ENCODE results near the gene ZDHHC3.

Gene ZDHHC3

GRCh38 chr3:44883999-44884431 is 92.0 kb downstream of the ZDHHC3 start:
- no peaks in the 10 kb centered on the region for H3K4me1 ChIP-seq (ENCODE audit: insufficient read depth, low read length)
- H2AFZ ChIP-seq (ENCODE audit: low read depth, low read length): no peak overlapping the region
- TF ChIP-seq EZH2 (IDR thresholded peaks at IDR 0.05; ENCODE audit: borderline replicate concordance, low read depth, low read length, severe bottlenecking): no peak
- TF ChIP-seq, protein P1, sequence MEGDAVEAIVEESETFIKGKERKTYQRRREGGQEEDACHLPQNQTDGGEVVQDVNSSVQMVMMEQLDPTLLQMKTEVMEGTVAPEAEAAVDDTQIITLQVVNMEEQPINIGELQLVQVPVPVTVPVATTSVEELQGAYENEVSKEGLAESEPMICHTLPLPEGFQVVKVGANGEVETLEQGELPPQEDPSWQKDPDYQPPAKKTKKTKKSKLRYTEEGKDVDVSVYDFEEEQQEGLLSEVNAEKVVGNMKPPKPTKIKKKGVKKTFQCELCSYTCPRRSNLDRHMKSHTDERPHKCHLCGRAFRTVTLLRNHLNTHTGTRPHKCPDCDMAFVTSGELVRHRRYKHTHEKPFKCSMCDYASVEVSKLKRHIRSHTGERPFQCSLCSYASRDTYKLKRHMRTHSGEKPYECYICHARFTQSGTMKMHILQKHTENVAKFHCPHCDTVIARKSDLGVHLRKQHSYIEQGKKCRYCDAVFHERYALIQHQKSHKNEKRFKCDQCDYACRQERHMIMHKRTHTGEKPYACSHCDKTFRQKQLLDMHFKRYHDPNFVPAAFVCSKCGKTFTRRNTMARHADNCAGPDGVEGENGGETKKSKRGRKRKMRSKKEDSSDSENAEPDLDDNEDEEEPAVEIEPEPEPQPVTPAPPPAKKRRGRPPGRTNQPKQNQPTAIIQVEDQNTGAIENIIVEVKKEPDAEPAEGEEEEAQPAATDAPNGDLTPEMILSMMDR (IDR thresholded peaks at IDR 0.05; ENCODE audit: borderline replicate concordance, extremely low read depth, low read length, poor library complexity, severe bottlenecking): no peak
- peaks cover 2% of the 10 kb centered on the region for H3K27me3 ChIP-seq (ENCODE audit: insufficient read depth, low read length, poor library complexity)
- H3K79me2 ChIP-seq (ENCODE audit: insufficient read depth, low read length): no peaks in the 10 kb centered on the region
- no peak for ATAC-seq (ENCODE audit: insufficient read depth, low read depth)
- no peak overlapping the region for H3K9ac ChIP-seq (ENCODE audit: low read depth, low read length)
- no peak overlapping the region for H3K4me3 ChIP-seq (ENCODE audit: low read depth in 1 of 2, low read length in 2 of 2)
- no peaks in the 10 kb centered on the region for H3K9me3 ChIP-seq (ENCODE audit: insufficient read depth, low read length, severe bottlenecking)
- H3K36me3 ChIP-seq (ENCODE audit: insufficient read depth, low read length): no peaks in the 10 kb centered on the region
- no peak for DNase-seq
- no peak overlapping the region for H3K27ac ChIP-seq (ENCODE audit: low read length)
- no peak overlapping the region for H3K4me2 ChIP-seq (ENCODE audit: insufficient read depth, low read length)
- H4K20me1 ChIP-seq (ENCODE audit: insufficient read depth, low read length): no peaks in the 10 kb centered on the region

DNA sequence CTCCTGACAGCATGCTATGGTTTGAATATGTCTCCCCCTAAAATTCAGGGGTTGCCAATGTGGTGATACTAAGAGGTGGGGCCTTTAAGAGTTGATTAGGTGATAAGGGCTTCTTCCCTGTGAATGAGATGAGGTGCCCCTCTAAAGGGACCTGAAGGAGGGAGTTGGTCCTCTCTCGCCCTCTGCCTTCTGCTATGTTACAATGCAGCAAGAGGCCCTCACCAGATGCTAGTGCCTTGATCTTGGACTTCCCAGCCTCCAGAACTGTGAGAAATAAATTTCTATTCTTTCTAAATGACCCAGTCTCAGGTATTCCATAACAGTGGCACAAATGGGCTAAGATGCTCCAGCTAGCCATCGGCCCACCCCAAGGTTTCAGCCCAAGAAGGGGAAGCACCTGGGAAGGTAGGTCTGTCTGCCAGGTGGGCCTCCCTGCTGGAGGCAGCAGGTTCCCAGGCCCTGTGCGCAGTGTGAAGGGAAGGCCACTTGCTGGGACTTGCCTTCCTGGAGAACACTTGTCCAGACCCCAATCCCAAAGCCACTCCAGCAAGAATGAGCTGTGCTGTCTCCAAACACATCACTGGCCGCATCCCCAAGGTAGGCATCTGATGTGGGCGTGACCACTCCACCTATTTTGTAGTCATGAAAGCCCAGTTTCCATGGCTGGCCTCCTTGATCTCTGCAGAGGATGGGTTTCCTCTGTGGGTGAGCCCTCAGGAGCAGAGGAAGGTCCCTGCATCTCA is 92.6 kb downstream of the ZDHHC3 start:
- ATAC-seq (ENCODE audit: insufficient read depth, low read depth): no peak; the same call in 2 of the 3 replicates
- Histone ChIP-seq H3K4me3 (ENCODE audit: low read depth in 1 of 2, low read length in 2 of 2) (no peak overlapping the region), H3K79me2 (ENCODE audit: insufficient read depth, low read length) (no peaks in the 10 kb centered on the region), H2AFZ (ENCODE audit: low read depth, low read length) (no peak overlapping the region), H3K9ac (ENCODE audit: low read depth, low read length) (no peak overlapping the region), H4K20me1 (ENCODE audit: insufficient read depth, low read length) (no peaks in the 10 kb centered on the region), H3K27me3 (ENCODE audit: insufficient read depth, low read length, poor library complexity) (peaks cover 2% of the 10 kb centered on the region), H3K36me3 (ENCODE audit: insufficient read depth, low read length) (no peaks in the 10 kb centered on the region), H3K4me1 (ENCODE audit: insufficient read depth, low read length) (no peaks in the 10 kb centered on the region), H3K27ac (ENCODE audit: low read length) (no peak overlapping the region), H3K4me2 (ENCODE audit: insufficient read depth, low read length) (no peak overlapping the region), H3K9me3 (ENCODE audit: insufficient read depth, low read length, severe bottlenecking) (no peaks in the 10 kb centered on the region)
- TF ChIP-seq, protein P1 (IDR thresholded peaks at IDR 0.05; ENCODE audit: borderline replicate concordance, extremely low read depth, low read length, poor library complexity, severe bottlenecking): peak; percentile 49
- TF ChIP-seq EZH2 (IDR thresholded peaks at IDR 0.05; ENCODE audit: borderline replicate concordance, low read depth, low read length, severe bottlenecking): no peak
- DNase-seq: no peak

GRCh38 chr3:44880284-44880683 is 95.7 kb downstream of the ZDHHC3 start:
- H4K20me1 ChIP-seq (ENCODE audit: insufficient read depth, low read length): no peaks in the 10 kb centered on the region
- no peak for ATAC-seq (ENCODE audit: insufficient read depth, low read depth)
- H3K27me3 ChIP-seq (ENCODE audit: insufficient read depth, low read length, poor library complexity): peaks cover 2% of the 10 kb centered on the region
- no peak overlapping the region for H3K9ac ChIP-seq (ENCODE audit: low read depth, low read length)
- no peaks in the 10 kb centered on the region for H3K79me2 ChIP-seq (ENCODE audit: insufficient read depth, low read length)
- no peak for DNase-seq
- no peak overlapping the region for H2AFZ ChIP-seq (ENCODE audit: low read depth, low read length)
- no peaks in the 10 kb centered on the region for H3K4me1 ChIP-seq (ENCODE audit: insufficient read depth, low read length)
- H3K36me3 ChIP-seq (ENCODE audit: insufficient read depth, low read length): no peaks in the 10 kb centered on the region
- H3K27ac ChIP-seq (ENCODE audit: low read length): no peak overlapping the region
- H3K4me3 ChIP-seq (ENCODE audit: low read depth in 1 of 2, low read length in 2 of 2): no peak overlapping the region
- no peaks in the 10 kb centered on the region for H3K9me3 ChIP-seq (ENCODE audit: insufficient read depth, low read length, severe bottlenecking)
- H3K4me2 ChIP-seq (ENCODE audit: insufficient read depth, low read length): no peak overlapping the region
- no peak for TF ChIP-seq EZH2 (IDR thresholded peaks at IDR 0.05; ENCODE audit: borderline replicate concordance, low read depth, low read length, severe bottlenecking)
- TF ChIP-seq, protein P1 (IDR thresholded peaks at IDR 0.05; ENCODE audit: borderline replicate concordance, extremely low read depth, low read length, poor library complexity, severe bottlenecking): no peak

Data from DND-41 (cell line).